B cell (primary cell): Measurements from ENCODE around the gene TMEM94. TPM values are rescaled to one million over a fixed set of nuclear protein-coding genes. Genes with fewer than 3 reads are reported as not detected.

Experiments used
- ATAC-seq: fragments of 200-7000 bp; cut with Tn5 transposase; one replicate; pipeline ENCODE4 v1.10.0; 2021; ENCODE audit warnings: low read depth, mild to moderate bottlenecking, moderate number of reproducible peaks, moderate library complexity
- CTCF ChIA-PET: fragments of 350-600 bp; sonication (Branson Sonifier 250); formaldehyde crosslinking; loops from one replicate; lab custom pipeline; 2021; ENCODE audit warnings: antibody characterized with exemption, inconsistent platforms; lab: Charles Lee
- POLR2A ChIA-PET: fragments of 350-600 bp; sonication (Branson Sonifier 250); formaldehyde crosslinking; loops from one replicate; lab custom pipeline; 2021; ENCODE audit warnings: antibody characterized with exemption; lab: Charles Lee
- DNase-seq: peaks from one replicate; pipeline ENCODE4 v3.0.0; 2013
- H2AFZ ChIP-seq: 2 replicates; pipeline ENCODE4 v1.6.1; 2012; ENCODE audit warnings: mild to moderate bottlenecking, low read depth, low read length; ENCODE audit not compliant: insufficient read depth, poor library complexity, severe bottlenecking
- H3K27ac ChIP-seq, 2 donors: 1 replicate in 1 of 2; 2 replicates in 1 of 2; pipeline ENCODE4 v1.5.1; 2012 to 2013; ENCODE audit warnings: low read length in 2 of 2, mild to moderate bottlenecking in 2 of 2, moderate library complexity in 1 of 2
- H3K27me3 ChIP-seq, 4 experiments: fragments of 200-600 bp in 1 of 4; sonication (generic) in 1 of 4; replicated peaks in 1 of 4; 1 replicate in 2 of 4; 2 replicates in 2 of 4; pipeline versions ENCODE4 v1.6.1 to v1.7.0; 2013 to 2016; ENCODE audit warnings: low read length in 3 of 4, mild to moderate bottlenecking in 2 of 4, mixed read lengths in 1 of 4, moderate library complexity in 1 of 4; ENCODE audit not compliant: insufficient read depth in 4 of 4, control insufficient read depth in 3 of 4; ENCODE audit errors: control extremely low read depth in 1 of 4
- H3K36me3 ChIP-seq, 2 experiments: replicated peaks in 1 of 2; 1 replicate in 1 of 2; 2 replicates in 1 of 2; pipeline versions ENCODE4 v1.6.1 to v1.7.1; 2013; ENCODE audit warnings: low read length in 1 of 2; ENCODE audit not compliant: insufficient read depth in 2 of 2, control insufficient read depth in 1 of 2; ENCODE audit errors: control extremely low read depth in 1 of 2, extremely low read depth in 1 of 2
- H3K4me1 ChIP-seq, 2 donors: fragments of 200-600 bp in 1 of 2; sonication (generic) in 1 of 2; 1 replicate in 1 of 2; 2 replicates in 1 of 2; pipeline versions ENCODE4 v1.5.1 to v1.6.1; 2013 to 2017; ENCODE audit warnings: low read length in 2 of 2; ENCODE audit not compliant: control insufficient read depth in 2 of 2, insufficient read depth in 2 of 2
- H3K4me2 ChIP-seq: replicated peaks from 2 replicates; pipeline ENCODE3; 2012; ENCODE audit warnings: mild to moderate bottlenecking, low read depth, low read length; ENCODE audit not compliant: poor library complexity, severe bottlenecking
- H3K4me3 ChIP-seq, 5 experiments: fragments of 200-600 bp in 1 of 5; sonication (generic) in 1 of 5; 1 replicate in 3 of 5; 2 replicates in 2 of 5; pipeline versions ENCODE4 v1.5.1 to v1.7.0; 2011 to 2016; ENCODE audit warnings: low read length in 4 of 5, mild to moderate bottlenecking in 4 of 5, low read depth in 2 of 5, control low read depth in 1 of 5, moderate library complexity in 1 of 5; ENCODE audit not compliant: insufficient read depth in 1 of 5; ENCODE audit errors: control extremely low read depth in 1 of 5, extremely low read depth in 1 of 5
- H3K79me2 ChIP-seq: fragments of 200-600 bp; sonication (generic); one replicate; pipeline ENCODE4 v1.6.0; 2016; ENCODE audit warnings: low read length; ENCODE audit not compliant: control insufficient read depth, insufficient read depth
- H3K9ac ChIP-seq: fragments of 200-600 bp; sonication (generic); 2 replicates; pipeline ENCODE4 v1.6.1; 2017; ENCODE audit warnings: mild to moderate bottlenecking, low read length, moderate library complexity
- H3K9me3 ChIP-seq, 3 donors: one replicate each; pipeline versions ENCODE4 v1.6.1 to v1.7.1; 2013; ENCODE audit warnings: low read length in 2 of 3; ENCODE audit not compliant: control insufficient read depth in 2 of 3, insufficient read depth in 1 of 3; ENCODE audit errors: control extremely low read depth in 1 of 3
- H4K20me1 ChIP-seq: 2 replicates; pipeline ENCODE4 v1.6.0; 2012; ENCODE audit warnings: mild to moderate bottlenecking, low read length; ENCODE audit not compliant: insufficient read depth, control insufficient read depth, poor library complexity, severe bottlenecking
- H3K27ac Mint-ChIP-seq: one replicate; pipeline ENCODE4 v1.8.0; 2021; ENCODE audit warnings: mixed read lengths
- H3K27me3 Mint-ChIP-seq: one replicate; pipeline ENCODE4 v1.8.0; 2021; ENCODE audit warnings: mixed read lengths
- H3K4me1 Mint-ChIP-seq: one replicate; pipeline ENCODE4 v1.8.0; 2021; ENCODE audit warnings: mixed read lengths
- H3K4me3 Mint-ChIP-seq: one replicate; pipeline ENCODE4 v1.8.0; 2021; ENCODE audit warnings: mixed read lengths
- H3K9me3 Mint-ChIP-seq: one replicate; pipeline ENCODE4 v1.8.0; 2022; ENCODE audit warnings: mixed read lengths; ENCODE audit not compliant: insufficient read depth
- CTCF ChIP-seq: fragments of 200-600 bp; IDR thresholded peaks from one replicate; pipeline ENCODE4 v1.8.0; 2022; ENCODE audit warnings: antibody characterized with exemption, mild to moderate bottlenecking
- EZH2 ChIP-seq: IDR thresholded peaks from 2 replicates; pipeline ENCODE4 v1.6.1; 2012; ENCODE audit warnings: borderline replicate concordance, low read depth, mild to moderate bottlenecking, moderate library complexity, low read length; ENCODE audit not compliant: insufficient read depth, poor library complexity, severe bottlenecking
- WGBS: methylation state at CpG from one replicate; pipeline ENCODE4 v1.1.5; 2013; ENCODE audit warnings: missing lambda C conversion rate; ENCODE audit not compliant: insufficient coverage; 5-methylcytosine and 5-hydroxymethylcytosine counted together
- intact Hi-C: fragments of 100-400 bp; cut with micrococcal nuclease; formaldehyde crosslinking; loops from one replicate; pipeline ENCODE4 v1.10.0; 2022
- polyA plus RNA-seq: library from polyadenylated mRNA; depleted of rRNA; stranded (reverse); fragments of >200 nt; gene quantifications from 2 replicates; pipeline ENCODE4 v1.2.3, GENCODE V29; 2012
- total RNA-seq, 2 donors: library from RNA; stranded (reverse); fragments of 120-200 nt in 1 of 2; gene quantifications; 1 replicate in 1 of 2; 2 replicates in 1 of 2; pipeline versions ENCODE4 v1.2.3 to v1.2.4, GENCODE V29; 2013 to 2022

Gene TMEM94
- total and polyA plus RNA-seq, 2 donors (not counting 1 experiment from before 2014, with no cell fraction given): 139 to 158 TPM

GRCh38 chr17:75536366-75536765 is 79.9 kb downstream of the TMEM94 start:
- Histone ChIP-seq H3K9me3 (no peaks in the 10 kb centered on the region), H3K4me1 (peaks cover 6 to 14% of the 10 kb centered on the region in 2 donors), H3K27me3 (no peaks in the 10 kb centered on the region), H3K27ac (no peak overlapping the region), H2AFZ (no peak overlapping the region), H3K4me3 (no peak overlapping the region), H3K36me3 (no peaks in the 10 kb centered on the region), H3K79me2 (no peaks in the 10 kb centered on the region), H4K20me1 (no peaks in the 10 kb centered on the region), H3K4me2 (no peak overlapping the region), H3K9ac (no peak overlapping the region)
- CTCF ChIA-PET: no interaction called here
- no peak for ATAC-seq
- no peak for DNase-seq
- intact Hi-C loops: no loop called here
- Mint-ChIP-seq H3K9me3 (no peaks in the 10 kb centered on the region), H3K4me3 (no peak overlapping the region), H3K4me1 (peaks cover 6% of the 10 kb centered on the region), H3K27ac (no peak overlapping the region), H3K27me3 (no peaks in the 10 kb centered on the region)
- 70% methylated on average over 4 of the region's 10 CpGs for WGBS
- TF ChIP-seq CTCF (no peak), EZH2 (no peak)
- POLR2A ChIA-PET: no interaction called here

GRCh38 chr17:75539967-75540729 is 83.7 kb downstream of the TMEM94 start:
- CTCF ChIA-PET: no interaction called here
- intact Hi-C loops: no loop called here

More at GRCh38 chr17:75539967-75540729, 83.7 kb downstream of the TMEM94 start:
- peaks cover under 1 to 9% of the 10 kb centered on the region in 2 donors for H3K4me1 ChIP-seq
- POLR2A ChIA-PET: no interaction called here
- no peak overlapping the region for H3K9ac ChIP-seq
- DNase-seq (no peak), ATAC-seq (no peak)
- no peaks in the 10 kb centered on the region for H4K20me1 ChIP-seq
- no peaks in the 10 kb centered on the region for H3K36me3 ChIP-seq
- Mint-ChIP-seq H3K27me3 (no peaks in the 10 kb centered on the region), H3K27ac (no peak overlapping the region), H3K9me3 (no peaks in the 10 kb centered on the region), H3K4me1 (no peaks in the 10 kb centered on the region), H3K4me3 (no peak overlapping the region)
- TF ChIP-seq CTCF: no peak
- no peak for TF ChIP-seq EZH2
- no peak overlapping the region for H2AFZ ChIP-seq
- no peaks in the 10 kb centered on the region for H3K27me3 ChIP-seq
- H3K79me2 ChIP-seq: no peaks in the 10 kb centered on the region
- WGBS: 88% methylated on average over 11 of the region's 13 CpGs
- no peak overlapping the region for H3K4me3 ChIP-seq
- H3K9me3 ChIP-seq: no peaks in the 10 kb centered on the region
- no peak overlapping the region for H3K4me2 ChIP-seq
- no peak overlapping the region for H3K27ac ChIP-seq
